ENCODE results near the gene ING2.
A peak's percentile ranks its signal among the peaks of the same experiment; 100 is the strongest.
"Not testable (repeated sequence)": the region's sequence is repeated elsewhere in the genome, so short reads cannot be mapped to it uniquely, and the experiment has no call there.

ING2 gene, protein sequence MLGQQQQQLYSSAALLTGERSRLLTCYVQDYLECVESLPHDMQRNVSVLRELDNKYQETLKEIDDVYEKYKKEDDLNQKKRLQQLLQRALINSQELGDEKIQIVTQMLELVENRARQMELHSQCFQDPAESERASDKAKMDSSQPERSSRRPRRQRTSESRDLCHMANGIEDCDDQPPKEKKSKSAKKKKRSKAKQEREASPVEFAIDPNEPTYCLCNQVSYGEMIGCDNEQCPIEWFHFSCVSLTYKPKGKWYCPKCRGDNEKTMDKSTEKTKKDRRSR

GRCh38 chr4:183504930-183505610, at the start of gene ING2:
Gene ING2, plus strand, starts transcription at chr4:183505058. Its CDS starts 138 bp downstream, at chr4:183505196.
- Histone ChIP-seq H3K9me3 (ENCODE audit: control insufficient read depth, insufficient read depth, low read length) (no peaks in the 10 kb centered on the region), H3K36me3 (ENCODE audit: insufficient read depth, low read length) (no peaks in the 10 kb centered on the region), H3K4me1 (ENCODE audit: insufficient read depth, low read length) (peaks cover 7% of the 10 kb centered on the region; the same call in 1 of the 2 replicates)

GRCh38 chr4:183455431-183456195, 49.2 kb upstream of the ING2 start:
- Histone ChIP-seq H3K9me3 (ENCODE audit: control insufficient read depth, insufficient read depth, low read length) (no peaks in the 10 kb centered on the region), H3K36me3 (ENCODE audit: insufficient read depth, low read length) (no peaks in the 10 kb centered on the region), H3K4me1 (ENCODE audit: insufficient read depth, low read length) (no peaks in the 10 kb centered on the region), H3K9ac (ENCODE audit: low read depth, low read length) (no peak overlapping the region)

More at GRCh38 chr4:183504930-183505610, at the start of gene ING2:
- H3K9ac ChIP-seq (ENCODE audit: low read depth, low read length) = peak within 1 kb of the TSS; percentile 97

- Histone ChIP-seq H3K9ac (ENCODE audit: low read depth, low read length) (no peak overlapping the region), H3K9me3 (ENCODE audit: control insufficient read depth, insufficient read depth, low read length) (no peaks in the 10 kb centered on the region), H3K4me1 (ENCODE audit: insufficient read depth, low read length) (no peaks in the 10 kb centered on the region), H3K36me3 (ENCODE audit: insufficient read depth, low read length) (no peaks in the 10 kb centered on the region)
Observed at GRCh38 chr4:183458005-183458404, 46.9 kb upstream of the ING2 start.

DNA sequence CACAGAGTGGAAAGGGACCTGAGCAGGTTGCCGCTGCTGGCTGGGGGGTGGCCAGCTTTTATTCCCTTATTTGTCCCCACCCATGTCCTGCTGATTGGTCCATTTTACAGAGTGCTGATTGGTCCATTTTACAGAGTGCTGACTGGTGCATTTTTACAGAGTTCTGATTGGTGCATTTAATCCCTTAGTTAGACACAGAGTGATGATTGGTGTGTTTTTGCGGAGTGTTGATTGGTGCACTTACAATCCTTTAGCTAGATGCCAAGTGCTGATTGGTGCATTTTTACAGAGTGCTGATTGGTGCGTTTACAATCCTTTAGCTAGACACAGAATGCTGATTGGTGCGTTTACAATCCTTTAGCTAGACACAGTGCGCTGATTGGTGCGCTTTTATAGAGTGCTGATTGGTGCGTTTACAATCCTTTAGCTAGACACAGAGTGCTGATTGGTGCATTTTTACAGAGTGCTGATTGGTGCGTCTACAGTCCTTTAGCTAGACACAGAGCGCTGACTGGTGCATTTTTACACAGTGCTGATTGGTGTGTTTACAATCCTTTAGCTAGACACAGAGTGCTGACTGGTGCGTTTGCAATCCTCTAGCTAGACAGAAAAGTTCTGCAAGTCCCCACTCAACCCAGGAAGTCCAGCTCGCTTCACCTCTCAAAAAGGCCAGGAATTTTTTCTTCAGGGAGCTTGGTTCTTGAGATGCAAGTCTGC, 40.8 kb upstream of the ING2 start:
- H3K36me3 ChIP-seq (ENCODE audit: insufficient read depth, low read length); H3K9ac ChIP-seq (ENCODE audit: low read depth, low read length); H3K4me1 ChIP-seq (ENCODE audit: insufficient read depth, low read length); H3K9me3 ChIP-seq (ENCODE audit: control insufficient read depth, insufficient read depth, low read length): not testable (repeated sequence)

- not testable (repeated sequence) for H3K4me1 ChIP-seq (ENCODE audit: insufficient read depth, low read length); H3K9ac ChIP-seq (ENCODE audit: low read depth, low read length); H3K36me3 ChIP-seq (ENCODE audit: insufficient read depth, low read length); H3K9me3 ChIP-seq (ENCODE audit: control insufficient read depth, insufficient read depth, low read length)
Observed at GRCh38 chr4:183465879-183466278, 39.0 kb upstream of the ING2 start.

- H3K9ac ChIP-seq (ENCODE audit: low read depth, low read length) = no peak overlapping the region
- no peaks in the 10 kb centered on the region for H3K9me3 ChIP-seq (ENCODE audit: control insufficient read depth, insufficient read depth, low read length)
- no peaks in the 10 kb centered on the region; the same call in 1 of the 2 replicates for H3K4me1 ChIP-seq (ENCODE audit: insufficient read depth, low read length)
- no peaks in the 10 kb centered on the region for H3K36me3 ChIP-seq (ENCODE audit: insufficient read depth, low read length)
Observed at GRCh38 chr4:183467246-183467645, 37.6 kb upstream of the ING2 start.

GRCh38 chr4:183468210-183469095, 36.4 kb upstream of the ING2 start:
- no peaks in the 10 kb centered on the region for H3K9me3 ChIP-seq (ENCODE audit: control insufficient read depth, insufficient read depth, low read length)
- H3K9ac ChIP-seq (ENCODE audit: low read depth, low read length) = no peak overlapping the region
- H3K4me1 ChIP-seq (ENCODE audit: insufficient read depth, low read length) = no peaks in the 10 kb centered on the region; the same call in 1 of the 2 replicates
- no peaks in the 10 kb centered on the region for H3K36me3 ChIP-seq (ENCODE audit: insufficient read depth, low read length)

- no peaks in the 10 kb centered on the region; the same call in 1 of the 2 replicates for H3K4me1 ChIP-seq (ENCODE audit: insufficient read depth, low read length)
- H3K36me3 ChIP-seq (ENCODE audit: insufficient read depth, low read length) = no peaks in the 10 kb centered on the region
- H3K9ac ChIP-seq (ENCODE audit: low read depth, low read length) = no peak overlapping the region
- no peaks in the 10 kb centered on the region for H3K9me3 ChIP-seq (ENCODE audit: control insufficient read depth, insufficient read depth, low read length)
Observed at GRCh38 chr4:183469285-183469684, 35.6 kb upstream of the ING2 start.

DNA sequence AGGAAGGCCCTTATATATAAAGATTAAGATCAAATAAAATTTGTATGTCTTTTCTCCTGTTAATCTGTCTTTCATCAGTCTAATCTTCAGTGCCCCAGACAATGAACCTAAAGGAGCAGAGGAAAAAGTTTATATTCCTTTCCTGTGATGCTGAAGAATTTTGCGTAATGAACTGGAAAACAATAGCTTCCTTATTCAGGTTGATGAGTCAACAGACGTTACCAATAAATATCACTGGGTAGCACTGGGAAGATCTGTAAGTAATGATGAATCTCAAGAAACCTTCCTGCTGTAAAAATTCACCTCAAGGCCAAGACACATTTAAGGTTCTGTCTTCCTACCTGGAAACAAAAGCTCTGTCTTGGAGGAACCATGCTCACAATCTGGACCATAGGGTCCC, 34.9 kb upstream of the ING2 start:
- H3K9ac ChIP-seq (ENCODE audit: low read depth, low read length) = no peak overlapping the region
- no peaks in the 10 kb centered on the region for H3K9me3 ChIP-seq (ENCODE audit: control insufficient read depth, insufficient read depth, low read length)
- no peaks in the 10 kb centered on the region; the same call in 1 of the 2 replicates for H3K4me1 ChIP-seq (ENCODE audit: insufficient read depth, low read length)
- no peaks in the 10 kb centered on the region for H3K36me3 ChIP-seq (ENCODE audit: insufficient read depth, low read length)

DNA sequence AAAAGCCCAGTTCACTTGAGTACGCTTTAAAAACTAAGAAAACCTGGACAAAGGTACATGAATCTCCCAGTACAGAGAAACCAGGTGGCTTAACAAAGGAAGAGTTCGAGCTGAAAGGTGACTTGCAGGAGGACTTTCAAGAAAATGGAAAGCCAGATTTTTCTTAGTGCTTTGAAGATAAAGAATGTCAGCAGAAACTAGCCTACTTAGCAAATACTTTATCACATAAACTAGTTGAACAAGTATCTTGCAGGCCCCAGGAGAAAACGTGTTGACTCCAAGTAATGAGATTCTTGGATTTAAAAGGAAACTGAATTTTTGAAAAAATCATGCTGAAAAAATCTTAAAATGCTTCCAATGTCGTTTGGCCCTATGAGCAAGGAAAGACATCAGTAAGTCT, 34.0 kb upstream of the ING2 start:
- Histone ChIP-seq H3K36me3 (ENCODE audit: insufficient read depth, low read length) (no peaks in the 10 kb centered on the region), H3K9me3 (ENCODE audit: control insufficient read depth, insufficient read depth, low read length) (no peaks in the 10 kb centered on the region), H3K4me1 (ENCODE audit: insufficient read depth, low read length) (no peaks in the 10 kb centered on the region; the same call in 1 of the 2 replicates), H3K9ac (ENCODE audit: low read depth, low read length) (no peak overlapping the region)

DNA sequence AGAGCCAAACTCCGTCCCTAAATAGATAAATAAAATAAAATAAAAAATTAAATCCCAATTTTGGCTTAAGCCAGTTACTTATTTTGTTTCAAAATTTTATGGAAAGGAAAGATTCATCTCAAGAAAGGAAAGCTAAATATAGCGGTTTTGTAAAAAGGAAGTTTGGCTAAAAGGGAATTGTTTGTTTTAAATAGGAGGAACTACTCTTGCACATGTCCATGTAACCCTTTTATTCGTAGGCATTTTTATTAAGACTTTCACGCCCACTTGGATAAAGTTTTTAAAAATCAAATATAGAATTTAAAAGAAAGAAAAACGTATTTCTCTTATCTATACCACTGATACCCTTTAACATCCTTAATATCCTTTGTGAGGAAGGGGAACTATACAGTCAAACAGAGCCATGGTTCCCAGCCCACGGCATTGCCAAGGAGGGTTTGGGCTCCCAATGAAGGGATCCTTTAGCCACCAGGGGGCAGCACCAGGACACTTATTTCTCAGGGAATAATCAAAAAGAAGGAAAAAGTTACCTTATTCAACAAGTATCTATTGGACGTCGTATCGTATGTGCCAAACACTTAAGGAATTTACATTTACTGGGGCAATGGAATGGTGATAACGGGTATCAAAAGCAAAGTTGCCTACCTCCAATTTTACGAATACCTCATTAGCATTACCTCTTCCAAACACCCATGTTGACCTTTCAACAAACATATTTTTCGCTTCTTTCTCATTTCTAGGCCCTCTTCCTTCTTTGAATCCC, 32.7 kb upstream of the ING2 start:
- Histone ChIP-seq H3K9ac (ENCODE audit: low read depth, low read length) (no peak overlapping the region; the same call in 1 of the 2 replicates), H3K36me3 (ENCODE audit: insufficient read depth, low read length) (no peaks in the 10 kb centered on the region), H3K9me3 (ENCODE audit: control insufficient read depth, insufficient read depth, low read length) (no peaks in the 10 kb centered on the region), H3K4me1 (ENCODE audit: insufficient read depth, low read length) (no peaks in the 10 kb centered on the region; the same call in 1 of the 2 replicates)

GRCh38 chr4:183478123-183478522, 26.7 kb upstream of the ING2 start:
- Histone ChIP-seq H3K9me3 (ENCODE audit: control insufficient read depth, insufficient read depth, low read length) (no peaks in the 10 kb centered on the region), H3K4me1 (ENCODE audit: insufficient read depth, low read length) (no peaks in the 10 kb centered on the region), H3K36me3 (ENCODE audit: insufficient read depth, low read length) (no peaks in the 10 kb centered on the region; the same call in 1 of the 2 replicates), H3K9ac (ENCODE audit: low read depth, low read length) (no peak overlapping the region)

GRCh38 chr4:183478926-183479325, 25.9 kb upstream of the ING2 start:
- Histone ChIP-seq H3K9ac (ENCODE audit: low read depth, low read length) (no peak overlapping the region), H3K4me1 (ENCODE audit: insufficient read depth, low read length) (no peaks in the 10 kb centered on the region), H3K36me3 (ENCODE audit: insufficient read depth, low read length) (no peaks in the 10 kb centered on the region; the same call in 1 of the 2 replicates), H3K9me3 (ENCODE audit: control insufficient read depth, insufficient read depth, low read length) (no peaks in the 10 kb centered on the region)
